Activated CD4-positive, alpha-beta T cell treated with anti-CD3 and anti-CD28 coated beads, Interleukin-2, Interleukin-4, amounts not matched to agents 100 ng/mL and 50 ng/mL, durations not matched to agents 16 hours and 8 hours (primary cell): ENCODE data around the gene CDKN3.
"Not testable (repeated sequence)": the region's sequence is repeated elsewhere in the genome, so short reads cannot be mapped to it uniquely, and the experiment has no call there.

ENCODE experiments used
- DNase-seq: peaks from one replicate; pipeline ENCODE4 v3.0.0-alpha.2; 2020; ENCODE audit warnings: low spot score

The CDKN3 gene

DNA sequence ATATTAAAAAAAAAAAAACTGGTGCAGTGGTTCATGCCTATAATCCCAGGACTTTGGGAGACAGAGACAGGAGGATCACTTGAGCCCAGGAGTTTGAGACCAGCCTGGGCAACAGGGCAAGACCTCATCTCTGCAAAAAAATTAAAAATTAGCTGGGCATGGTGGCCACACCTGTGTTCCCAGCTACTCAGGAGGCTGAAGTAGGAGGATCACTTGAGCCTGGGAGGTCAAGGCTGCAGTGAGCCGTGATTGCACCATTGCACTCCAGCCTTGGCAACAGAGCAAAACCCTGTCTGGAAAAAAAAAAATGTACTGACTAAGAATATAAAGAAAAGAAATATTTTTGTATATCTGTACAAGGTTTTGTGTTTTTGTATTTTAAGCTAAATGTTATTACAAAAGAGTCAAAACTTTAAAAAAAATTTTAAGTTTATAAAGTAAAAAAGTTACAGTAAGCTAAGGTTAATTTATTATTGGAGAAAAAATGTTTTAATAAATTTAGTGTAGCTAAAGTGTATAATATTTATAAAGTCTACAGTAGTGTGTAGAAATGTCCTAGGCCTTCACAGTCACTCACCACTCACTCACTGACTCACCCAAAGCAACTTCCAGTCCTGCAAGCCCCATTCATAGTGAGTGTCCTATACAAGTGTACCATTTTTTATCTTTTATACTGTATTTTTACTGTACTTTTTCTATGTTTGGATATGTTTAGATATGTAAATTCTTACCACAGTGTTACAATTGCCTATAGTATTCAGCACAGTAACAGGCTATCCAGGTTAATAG is 60.2 kb downstream of the CDKN3 start:
- not testable (repeated sequence) for DNase-seq

DNA sequence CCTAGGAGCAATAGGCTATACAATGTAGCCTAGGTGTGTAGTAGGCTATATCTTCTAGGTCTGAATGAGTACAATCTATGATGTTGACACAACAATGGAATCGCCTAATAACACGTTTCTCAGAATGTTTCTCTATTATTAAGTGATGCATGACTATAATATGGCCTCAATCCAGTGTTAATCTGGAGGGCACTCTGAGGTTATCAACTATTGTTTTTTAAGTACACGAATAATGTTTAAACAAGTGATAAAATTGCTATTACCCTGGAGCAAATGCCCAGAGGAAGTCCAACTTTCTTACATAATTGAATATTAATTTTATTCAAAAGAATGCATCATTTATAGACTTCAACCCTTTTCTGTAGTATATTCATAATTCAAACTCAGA is 60.8 kb downstream of the CDKN3 start:
- no peak for DNase-seq

DNA sequence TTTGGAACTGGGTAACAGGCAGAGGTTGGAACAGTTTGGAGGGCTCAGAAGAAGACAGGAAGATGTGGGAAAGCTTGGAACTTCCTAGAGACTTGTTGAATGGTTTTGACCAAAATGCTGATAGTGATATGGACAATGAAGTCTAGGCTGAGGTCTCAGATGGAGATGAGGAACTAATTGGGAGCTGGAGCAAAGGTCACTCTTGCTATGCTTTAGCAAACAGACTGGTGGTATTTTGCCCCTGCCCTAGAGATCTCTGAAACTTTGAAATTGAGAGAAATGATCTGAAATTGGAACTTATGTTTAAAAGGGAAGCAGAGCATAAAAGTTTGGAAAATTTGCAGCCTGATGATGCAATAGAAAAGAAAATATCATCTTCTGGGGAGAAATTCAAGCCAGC is 61.7 kb downstream of the CDKN3 start:
- DNase-seq, result not testable (repeated sequence)

DNA sequence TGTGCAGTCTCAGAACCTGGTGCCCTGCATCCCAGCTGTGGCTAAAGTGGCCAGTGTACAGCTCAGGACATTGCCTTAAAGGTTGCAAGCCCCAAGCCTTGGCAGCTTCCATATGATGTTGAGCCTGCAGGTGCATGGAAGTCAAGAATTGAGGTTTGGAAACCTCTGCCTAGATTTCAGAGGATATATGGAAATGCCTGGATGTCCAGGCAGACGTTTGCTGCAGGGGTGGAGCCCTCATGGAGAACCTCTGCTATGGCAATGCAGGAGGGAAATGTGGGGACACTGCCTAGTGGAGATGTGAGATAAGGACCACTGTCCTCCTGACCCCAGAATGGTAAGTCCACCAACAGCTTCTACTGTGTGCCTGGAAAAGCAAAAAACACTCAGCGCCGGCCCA is 62.3 kb downstream of the CDKN3 start:
- no peak for DNase-seq

DNA sequence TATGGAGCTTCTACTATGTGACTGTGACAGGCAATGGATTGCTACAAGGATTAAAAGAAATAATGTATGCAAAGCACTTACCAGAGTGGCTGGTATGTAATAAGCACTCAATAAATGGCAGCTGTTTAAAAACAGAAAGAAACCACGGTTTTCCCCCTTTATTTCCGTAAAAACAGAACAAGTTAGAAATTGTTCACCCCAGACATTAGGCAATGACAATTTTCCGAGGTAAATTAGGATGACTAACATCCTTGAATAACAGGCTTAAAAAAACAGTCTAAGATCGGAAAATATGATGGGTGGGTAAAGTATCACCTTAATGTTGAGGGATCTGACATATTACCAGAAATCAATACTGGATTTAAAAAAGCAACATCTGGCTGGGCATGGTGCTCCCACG is 65.2 kb downstream of the CDKN3 start:
- DNase-seq, result no peak

DNA sequence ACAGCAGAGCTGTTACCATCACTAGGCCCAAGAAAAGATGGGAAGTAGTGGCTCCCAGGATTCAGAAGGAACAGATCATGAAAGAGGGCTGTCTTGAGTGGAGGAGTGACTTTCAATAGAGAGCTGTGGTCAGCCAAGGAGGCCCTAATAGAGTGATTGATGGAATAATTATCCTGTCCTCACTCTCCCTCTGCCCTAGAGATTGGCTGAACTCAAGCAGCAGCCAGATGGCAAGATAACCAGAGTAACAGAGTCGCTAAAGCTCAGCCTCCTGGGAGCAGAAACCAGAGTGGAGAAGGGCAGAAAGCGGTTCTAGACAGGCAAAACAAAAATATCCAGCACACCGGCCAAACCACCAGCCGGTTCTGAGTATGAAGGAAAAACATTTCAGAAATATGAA is 68.8 kb downstream of the CDKN3 start:
- DNase-seq, result no peak

DNA sequence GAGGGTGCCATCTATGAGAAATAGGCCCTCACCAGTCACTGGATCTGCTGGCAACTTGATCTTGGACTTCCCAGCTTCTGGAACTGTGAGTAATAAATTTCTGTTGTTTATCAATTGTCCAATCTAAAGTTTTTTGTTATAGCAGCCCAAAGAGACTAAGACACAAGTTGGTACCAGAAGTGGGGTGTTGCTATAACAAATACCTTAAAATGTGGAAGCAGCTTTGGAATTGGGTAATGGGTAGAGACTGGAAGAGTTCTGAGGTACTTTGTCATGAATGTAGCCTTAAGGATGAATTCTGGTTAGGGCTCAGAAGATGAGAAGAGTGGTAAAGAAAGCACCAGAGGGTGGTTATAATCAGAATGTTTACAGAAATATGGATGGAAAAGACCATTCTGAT is 70.5 kb downstream of the CDKN3 start:
- no peak for DNase-seq
